ENCODE measurements around the gene CFAP69. TPM values are rescaled to one million over a fixed set of nuclear protein-coding genes. Genes with fewer than 3 reads are reported as not detected.
"Not testable (repeated sequence)": the region's sequence is repeated elsewhere in the genome, so short reads cannot be mapped to it uniquely, and the experiment has no call there.

The CFAP69 gene
- total RNA-seq, 1 donor from 2014 or later: 2.0 TPM

GRCh38 chr7:90346336-90347125 is 101.6 kb downstream of the CFAP69 start, which contains the start of gene GTPBP10:
TSS of gene GTPBP10 (plus strand) at chr7:90346716. CDS start at chr7:90346742, 26 bp downstream.
- peak; percentile 92 for DNase-seq (ENCODE audit: low read depth)
- peak within 1 kb of the TSS; percentile 92 for H3K27ac ChIP-seq (ENCODE audit: low read depth, low read length)
- peak within 1 kb of the TSS; percentile 98 for H3K27ac Mint-ChIP-seq (ENCODE audit: unreplicated experiment)
- no peaks in the 10 kb centered on the region for H3K27me3 ChIP-seq (ENCODE audit: insufficient read depth, low read length)
- H3K9me3 ChIP-seq (ENCODE audit: insufficient read depth, low read depth, low read length): no peaks in the 10 kb centered on the region
- H3K36me3 ChIP-seq (ENCODE audit: insufficient read depth, low read length): no peaks in the 10 kb centered on the region
- TF ChIP-seq, protein P1, sequence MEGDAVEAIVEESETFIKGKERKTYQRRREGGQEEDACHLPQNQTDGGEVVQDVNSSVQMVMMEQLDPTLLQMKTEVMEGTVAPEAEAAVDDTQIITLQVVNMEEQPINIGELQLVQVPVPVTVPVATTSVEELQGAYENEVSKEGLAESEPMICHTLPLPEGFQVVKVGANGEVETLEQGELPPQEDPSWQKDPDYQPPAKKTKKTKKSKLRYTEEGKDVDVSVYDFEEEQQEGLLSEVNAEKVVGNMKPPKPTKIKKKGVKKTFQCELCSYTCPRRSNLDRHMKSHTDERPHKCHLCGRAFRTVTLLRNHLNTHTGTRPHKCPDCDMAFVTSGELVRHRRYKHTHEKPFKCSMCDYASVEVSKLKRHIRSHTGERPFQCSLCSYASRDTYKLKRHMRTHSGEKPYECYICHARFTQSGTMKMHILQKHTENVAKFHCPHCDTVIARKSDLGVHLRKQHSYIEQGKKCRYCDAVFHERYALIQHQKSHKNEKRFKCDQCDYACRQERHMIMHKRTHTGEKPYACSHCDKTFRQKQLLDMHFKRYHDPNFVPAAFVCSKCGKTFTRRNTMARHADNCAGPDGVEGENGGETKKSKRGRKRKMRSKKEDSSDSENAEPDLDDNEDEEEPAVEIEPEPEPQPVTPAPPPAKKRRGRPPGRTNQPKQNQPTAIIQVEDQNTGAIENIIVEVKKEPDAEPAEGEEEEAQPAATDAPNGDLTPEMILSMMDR (IDR thresholded peaks at IDR 0.05; ENCODE audit: insufficient read depth, low read depth, low read length): peak; percentile 60
- no peak for TF ChIP-seq EZH2 (IDR thresholded peaks at IDR 0.05; ENCODE audit: insufficient read depth, low read length)
- H3K27me3 Mint-ChIP-seq (ENCODE audit: low read depth, unreplicated experiment): no peaks in the 10 kb centered on the region
- H3K79me2 ChIP-seq (ENCODE audit: insufficient read depth, low read length): peaks cover 46% of the 10 kb centered on the region
- no peak for FAIRE-seq
- no peaks in the 10 kb centered on the region for H3K4me1 Mint-ChIP-seq (ENCODE audit: low read depth, unreplicated experiment)
- peak within 1 kb of the TSS; percentile 97 for H3K9ac ChIP-seq (ENCODE audit: low read length)
- H3K4me3 ChIP-seq (ENCODE audit: insufficient read depth, low read depth, low read length): peak within 1 kb of the TSS; percentile 98
- H4K20me1 ChIP-seq (ENCODE audit: insufficient read depth, low read length): no peaks in the 10 kb centered on the region
- peak within 1 kb of the TSS; percentile 96 for H3K4me3 Mint-ChIP-seq (ENCODE audit: unreplicated experiment)
- no peaks in the 10 kb centered on the region for H3K36me3 Mint-ChIP-seq (ENCODE audit: low read depth, unreplicated experiment)
- H3K4me1 ChIP-seq (ENCODE audit: insufficient read depth, low read length): no peaks in the 10 kb centered on the region
- peak within 1 kb of the TSS; percentile 96 for H3K4me2 ChIP-seq (ENCODE audit: low read length)
- H3K9me3 Mint-ChIP-seq (ENCODE audit: unreplicated experiment): peaks cover 1% of the 10 kb centered on the region
- H2AFZ ChIP-seq (ENCODE audit: low read depth, low read length): peak within 1 kb of the TSS; percentile 97

GRCh38 chr7:90347759-90348158 is 102.8 kb downstream of the CFAP69 start:
- Mint-ChIP-seq H3K27me3 (ENCODE audit: low read depth, unreplicated experiment) (no peaks in the 10 kb centered on the region), H3K4me3 (ENCODE audit: unreplicated experiment) (peak overlapping the region; percentile 96), H3K4me1 (ENCODE audit: low read depth, unreplicated experiment) (no peaks in the 10 kb centered on the region), H3K9me3 (ENCODE audit: unreplicated experiment) (peaks cover 1% of the 10 kb centered on the region), H3K27ac (ENCODE audit: unreplicated experiment) (no peak overlapping the region), H3K36me3 (ENCODE audit: low read depth, unreplicated experiment) (no peaks in the 10 kb centered on the region)
- H3K27me3 ChIP-seq (ENCODE audit: insufficient read depth, low read length): no peaks in the 10 kb centered on the region
- H3K27ac ChIP-seq (ENCODE audit: low read depth, low read length): no peak overlapping the region
- H3K4me3 ChIP-seq (ENCODE audit: insufficient read depth, low read depth, low read length): peak overlapping the region; percentile 98
- FAIRE-seq: no peak
- H3K36me3 ChIP-seq (ENCODE audit: insufficient read depth, low read length): no peaks in the 10 kb centered on the region
- no peak for DNase-seq (ENCODE audit: low read depth)
- no peak for TF ChIP-seq EZH2 (IDR thresholded peaks at IDR 0.05; ENCODE audit: insufficient read depth, low read length)
- TF ChIP-seq, protein P1 (IDR thresholded peaks at IDR 0.05; ENCODE audit: insufficient read depth, low read depth, low read length): no peak
- H3K9ac ChIP-seq (ENCODE audit: low read length): peak overlapping the region; percentile 97
- H4K20me1 ChIP-seq (ENCODE audit: insufficient read depth, low read length): no peaks in the 10 kb centered on the region
- no peaks in the 10 kb centered on the region for H3K4me1 ChIP-seq (ENCODE audit: insufficient read depth, low read length)
- H2AFZ ChIP-seq (ENCODE audit: low read depth, low read length): no peak overlapping the region
- H3K4me2 ChIP-seq (ENCODE audit: low read length): peak overlapping the region; percentile 96
- no peaks in the 10 kb centered on the region for H3K9me3 ChIP-seq (ENCODE audit: insufficient read depth, low read depth, low read length)
- peaks cover 52% of the 10 kb centered on the region for H3K79me2 ChIP-seq (ENCODE audit: insufficient read depth, low read length)

DNA sequence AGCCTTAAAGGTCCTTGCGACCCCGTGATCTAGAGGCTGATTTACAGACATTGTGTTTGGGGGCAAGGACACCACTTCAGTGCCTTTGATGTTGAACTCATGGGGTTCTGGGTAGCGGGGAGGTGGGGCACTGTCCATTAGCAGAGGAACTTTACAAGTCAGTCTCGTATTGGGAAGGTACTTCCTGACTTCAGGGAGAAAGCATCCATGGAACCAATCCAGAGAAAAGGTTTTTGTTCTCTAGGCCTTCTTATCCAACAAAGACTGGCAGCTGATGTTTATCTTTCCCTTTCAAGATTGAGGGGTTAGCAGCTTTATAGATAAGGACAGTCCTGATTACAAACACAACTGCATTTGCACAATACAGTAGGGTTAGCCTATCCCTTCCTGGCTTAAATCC is 104.3 kb downstream of the CFAP69 start:
- H3K4me3 ChIP-seq (ENCODE audit: insufficient read depth, low read depth, low read length): no peak overlapping the region
- Mint-ChIP-seq H3K4me1 (ENCODE audit: low read depth, unreplicated experiment) (no peaks in the 10 kb centered on the region), H3K27me3 (ENCODE audit: low read depth, unreplicated experiment) (no peaks in the 10 kb centered on the region), H3K4me3 (ENCODE audit: unreplicated experiment) (no peak overlapping the region), H3K36me3 (ENCODE audit: low read depth, unreplicated experiment) (no peaks in the 10 kb centered on the region), H3K27ac (ENCODE audit: unreplicated experiment) (no peak overlapping the region), H3K9me3 (ENCODE audit: unreplicated experiment) (peaks cover 1% of the 10 kb centered on the region)
- DNase-seq (ENCODE audit: low read depth) (no peak), FAIRE-seq (no peak)
- no peak overlapping the region for H3K4me2 ChIP-seq (ENCODE audit: low read length)
- H3K9ac ChIP-seq (ENCODE audit: low read length): no peak overlapping the region
- no peaks in the 10 kb centered on the region for H4K20me1 ChIP-seq (ENCODE audit: insufficient read depth, low read length)
- H3K9me3 ChIP-seq (ENCODE audit: insufficient read depth, low read depth, low read length): no peaks in the 10 kb centered on the region
- no peak overlapping the region for H3K27ac ChIP-seq (ENCODE audit: low read depth, low read length)
- no peaks in the 10 kb centered on the region for H3K36me3 ChIP-seq (ENCODE audit: insufficient read depth, low read length)
- no peak for TF ChIP-seq EZH2 (IDR thresholded peaks at IDR 0.05; ENCODE audit: insufficient read depth, low read length)
- TF ChIP-seq, protein P1 (IDR thresholded peaks at IDR 0.05; ENCODE audit: insufficient read depth, low read depth, low read length): no peak
- no peaks in the 10 kb centered on the region for H3K4me1 ChIP-seq (ENCODE audit: insufficient read depth, low read length)
- H3K79me2 ChIP-seq (ENCODE audit: insufficient read depth, low read length): peaks cover 52% of the 10 kb centered on the region
- H3K27me3 ChIP-seq (ENCODE audit: insufficient read depth, low read length): no peaks in the 10 kb centered on the region
- no peak overlapping the region for H2AFZ ChIP-seq (ENCODE audit: low read depth, low read length)

- H3K27me3 Mint-ChIP-seq (ENCODE audit: low read depth, unreplicated experiment); H2AFZ ChIP-seq (ENCODE audit: low read depth, low read length); H3K4me3 ChIP-seq (ENCODE audit: insufficient read depth, low read depth, low read length); H3K9ac ChIP-seq (ENCODE audit: low read length); H3K27ac ChIP-seq (ENCODE audit: low read depth, low read length); H3K9me3 ChIP-seq (ENCODE audit: insufficient read depth, low read depth, low read length); H3K4me1 Mint-ChIP-seq (ENCODE audit: low read depth, unreplicated experiment); DNase-seq (ENCODE audit: low read depth); H3K4me1 ChIP-seq (ENCODE audit: insufficient read depth, low read length); H3K36me3 ChIP-seq (ENCODE audit: insufficient read depth, low read length); FAIRE-seq; H3K27ac Mint-ChIP-seq (ENCODE audit: unreplicated experiment); H3K4me3 Mint-ChIP-seq (ENCODE audit: unreplicated experiment); H3K9me3 Mint-ChIP-seq (ENCODE audit: unreplicated experiment); H3K36me3 Mint-ChIP-seq (ENCODE audit: low read depth, unreplicated experiment); H4K20me1 ChIP-seq (ENCODE audit: insufficient read depth, low read length); H3K27me3 ChIP-seq (ENCODE audit: insufficient read depth, low read length); H3K4me2 ChIP-seq (ENCODE audit: low read length): not testable (repeated sequence)
- H3K79me2 ChIP-seq (ENCODE audit: insufficient read depth, low read length): peaks cover 52% of the 10 kb centered on the region
Observed at GRCh38 chr7:90350032-90350431, 105.1 kb downstream of the CFAP69 start.

Measured in astrocyte (in vitro differentiated cells and primary cell).